IMR-90 (cell line): Measurements from ENCODE around the gene UBE2M. TPM values are rescaled to one million over a fixed set of nuclear protein-coding genes. Genes with fewer than 3 reads are reported as not detected.
A peak's percentile ranks its signal among the peaks of the same experiment; 100 is the strongest.

Experiments
- ATAC-seq: fragments of 200-7000 bp; cut with Tn5 transposase; 2 replicates; pipeline ENCODE4 v1.9.1; 2020; ENCODE audit warnings: low read depth, mild to moderate bottlenecking, moderate library complexity
- BruUV-seq: library from RNA; stranded (reverse); fragments of 400-500 nt; replicated peaks from 2 replicates; lab custom pipeline; 2021; lab: Mats Ljungman, UMichigan
- CTCF ChIA-PET: fragments of 300-600 bp; formaldehyde crosslinking; extraction: SDS; loops from one replicate; lab custom pipeline; 2021; ENCODE audit warnings: antibody characterized with exemption; lab: Yijun Ruan, JAX
- POLR2A ChIA-PET: fragments of 300-600 bp; sonication (Branson Sonifier 250); formaldehyde crosslinking; loops from one replicate; lab custom pipeline; 2022; ENCODE audit warnings: antibody characterized with exemption; ENCODE audit not compliant: unreplicated experiment; lab: Charles Lee
- DNase-seq: peaks from one replicate; pipeline ENCODE4 v3.0.0; 2013
- H2AFZ ChIP-seq: replicated peaks from 2 replicates; pipeline ENCODE3; 2013; ENCODE audit warnings: low read length, mild to moderate bottlenecking; ENCODE audit not compliant: poor library complexity
- H2AK5ac ChIP-seq: 2 replicates; pipeline ENCODE4 v1.6.1; 2013; ENCODE audit warnings: low read depth, low read length, inconsistent platforms
- H2AK9ac ChIP-seq: replicated peaks from 2 replicates; pipeline ENCODE3; 2013; ENCODE audit warnings: mild to moderate bottlenecking, low read depth, low read length, moderate library complexity; ENCODE audit not compliant: poor library complexity
- H2BK120ac ChIP-seq: 2 replicates; pipeline ENCODE4 v1.6.1; 2013; ENCODE audit warnings: low read depth, low read length, inconsistent platforms
- H2BK15ac ChIP-seq: 3 replicates; pipeline ENCODE4 v1.6.1; 2013; ENCODE audit warnings: low read depth, low read length, inconsistent platforms
- H2BK20ac ChIP-seq: 2 replicates; pipeline ENCODE4 v1.6.1; 2013; ENCODE audit warnings: low read depth, mild to moderate bottlenecking, inconsistent platforms, low read length, moderate library complexity
- H2BK5ac ChIP-seq: 2 replicates; pipeline ENCODE4 v1.6.1; 2013; ENCODE audit warnings: mild to moderate bottlenecking, low read depth, low read length, inconsistent platforms; ENCODE audit not compliant: poor library complexity, severe bottlenecking
- H3K14ac ChIP-seq: replicated peaks from 2 replicates; pipeline ENCODE4 v1.6.1; 2013; ENCODE audit warnings: low read depth, low read length, inconsistent platforms
- H3K18ac ChIP-seq: 2 replicates; pipeline ENCODE4 v1.6.1; 2013; ENCODE audit warnings: low read depth, low read length, control low read depth
- H3K23ac ChIP-seq: 2 replicates; pipeline ENCODE4 v1.6.1; 2013; ENCODE audit warnings: low read depth, low read length, inconsistent platforms
- H3K27ac ChIP-seq: 2 replicates; pipeline ENCODE4 v1.5.1; 2013; ENCODE audit warnings: mild to moderate bottlenecking, control low read depth, low read length; ENCODE audit not compliant: insufficient read depth
- H3K27me3 ChIP-seq: 2 replicates; pipeline ENCODE4 v1.6.1; 2013; ENCODE audit warnings: low read length; ENCODE audit not compliant: control insufficient read depth, insufficient read depth
- H3K36me3 ChIP-seq: 2 replicates; pipeline ENCODE4 v1.6.1; 2013; ENCODE audit warnings: low read length, mixed read lengths; ENCODE audit not compliant: control insufficient read depth, insufficient read depth
- H3K4ac ChIP-seq: 2 replicates; pipeline ENCODE4 v1.6.1; 2013; ENCODE audit warnings: low read depth, low read length, inconsistent platforms
- H3K4me1 ChIP-seq: 2 replicates; pipeline ENCODE4 v1.6.1; 2013; ENCODE audit warnings: low read length, mixed read lengths; ENCODE audit not compliant: control insufficient read depth, insufficient read depth
- H3K4me2 ChIP-seq: 2 replicates; pipeline ENCODE4 v1.6.1; 2013; ENCODE audit warnings: low read depth, mild to moderate bottlenecking, control low read depth, low read length, moderate library complexity
- H3K4me3 ChIP-seq: 2 replicates; pipeline ENCODE4 v1.5.1; 2013; ENCODE audit warnings: low read depth, mild to moderate bottlenecking, control low read depth, low read length, moderate library complexity; ENCODE audit not compliant: insufficient read depth
- H3K56ac ChIP-seq: 2 replicates; pipeline ENCODE4 v1.6.1; 2013; ENCODE audit warnings: low read length, inconsistent platforms; ENCODE audit not compliant: insufficient read depth; ENCODE audit errors: extremely low read depth
- H3K79me1 ChIP-seq, 2 experiments: 2 replicates each; pipeline ENCODE4 v1.6.1; 2013; ENCODE audit warnings: low read length in 2 of 2, inconsistent platforms in 1 of 2, low read depth in 1 of 2
- H3K9ac ChIP-seq: 2 replicates; pipeline ENCODE4 v1.6.1; 2013; ENCODE audit warnings: low read depth, low read length, control low read depth
- H3K9me1 ChIP-seq: 2 replicates; pipeline ENCODE4 v1.6.1; 2013; ENCODE audit warnings: low read length, inconsistent platforms; ENCODE audit not compliant: insufficient read depth
- H3K9me3 ChIP-seq: 2 replicates; pipeline ENCODE4 v1.6.1; 2013; ENCODE audit warnings: low read length; ENCODE audit not compliant: control insufficient read depth, insufficient read depth
- H4K20me1 ChIP-seq: 2 replicates; pipeline ENCODE4 v1.6.1; 2013; ENCODE audit warnings: low read length, inconsistent platforms; ENCODE audit not compliant: insufficient read depth
- H4K5ac ChIP-seq: 2 replicates; pipeline ENCODE4 v1.6.1; 2013; ENCODE audit warnings: mild to moderate bottlenecking, low read depth, low read length, control low read depth
- H4K8ac ChIP-seq, 2 experiments: 2 replicates each; pipeline ENCODE4 v1.6.1; 2013; ENCODE audit warnings: low read depth in 2 of 2, low read length in 2 of 2, control low read depth in 1 of 2, inconsistent platforms in 1 of 2
- H4K91ac ChIP-seq: 2 replicates; pipeline ENCODE4 v1.6.1; 2013; ENCODE audit warnings: low read depth, low read length, inconsistent platforms; ENCODE audit not compliant: insufficient read depth
- BHLHE40 ChIP-seq: fragments of 150-350 bp; IDR thresholded peaks from 2 replicates; pipeline ENCODE4 v1.6.1; 2016; ENCODE audit warnings: mild to moderate bottlenecking, low read depth, low read length
- CEBPB ChIP-seq: IDR thresholded peaks from 2 replicates; pipeline ENCODE4 v1.6.1; 2012; ENCODE audit warnings: low read depth, low read length, improper control_type of control experiment
- CHD1 ChIP-seq: IDR thresholded peaks from 2 replicates; pipeline ENCODE4 v1.6.1; 2012; ENCODE audit warnings: low read depth, low read length, improper control_type of control experiment
- CTCF ChIP-seq: conservative IDR thresholded peaks from 2 replicates; pipeline ENCODE4 v1.5.1; 2012; ENCODE audit warnings: mild to moderate bottlenecking, low read depth, low read length, improper control_type of control experiment
- ELK1 ChIP-seq: fragments of 150-350 bp; IDR thresholded peaks from 2 replicates; pipeline ENCODE4 v1.6.1; 2016; ENCODE audit warnings: low read depth, mild to moderate bottlenecking, low read length, moderate library complexity, borderline replicate concordance
- FOS ChIP-seq: fragments of 150-350 bp; IDR thresholded peaks from 2 replicates; pipeline ENCODE4 v1.6.1; 2016; ENCODE audit warnings: low read depth, low read length
- MAFK ChIP-seq: IDR thresholded peaks from 2 replicates; pipeline ENCODE4 v1.6.1; 2012; ENCODE audit warnings: low read depth, low read length, improper control_type of control experiment
- MAZ ChIP-seq: IDR thresholded peaks from 2 replicates; pipeline ENCODE4 v1.6.1; 2012; ENCODE audit warnings: low read depth, mild to moderate bottlenecking, low read length, improper control_type of control experiment, moderate library complexity, borderline replicate concordance
- MXI1 ChIP-seq: IDR thresholded peaks from 2 replicates; pipeline ENCODE4 v1.6.1; 2012; ENCODE audit warnings: low read depth, mild to moderate bottlenecking, low read length, moderate library complexity, borderline replicate concordance
- NFE2L2 ChIP-seq: fragments of 150-350 bp; IDR thresholded peaks from 2 replicates; pipeline ENCODE4 v1.6.1; 2016; ENCODE audit warnings: low read depth, mild to moderate bottlenecking, low read length
- POLR2A ChIP-seq: IDR thresholded peaks from 2 replicates; pipeline ENCODE4 v1.6.1; 2012; ENCODE audit warnings: mild to moderate bottlenecking, low read depth, low read length
- RAD21 ChIP-seq: IDR thresholded peaks from 2 replicates; pipeline ENCODE4 v1.6.1; 2012; ENCODE audit warnings: low read length, improper control_type of control experiment
- RCOR1 ChIP-seq: IDR thresholded peaks from 2 replicates; pipeline ENCODE4 v1.6.1; 2012; ENCODE audit warnings: mild to moderate bottlenecking, low read length, improper control_type of control experiment; ENCODE audit not compliant: insufficient replicate concordance
- RFX5 ChIP-seq: IDR thresholded peaks from 2 replicates; pipeline ENCODE4 v1.8.0; 2012; ENCODE audit warnings: low read depth, mild to moderate bottlenecking, low read length, moderate library complexity
- SMC3 ChIP-seq: fragments of 150-350 bp; IDR thresholded peaks from 2 replicates; pipeline ENCODE4 v1.6.1; 2016; ENCODE audit warnings: low read depth, mild to moderate bottlenecking, antibody characterized with exemption, low read length, moderate library complexity
- USF2 ChIP-seq: fragments of 150-350 bp; IDR thresholded peaks from 2 replicates; pipeline ENCODE4 v1.6.1; 2017; ENCODE audit warnings: mild to moderate bottlenecking, antibody characterized with exemption, low read length, low read depth
- whole genome bisulfite sequencing, 2 experiments: methylation state at CpG; one replicate each; pipeline versions ENCODE4 v1.1.5 to v1.1.7; 2013; ENCODE audit warnings: missing lambda C conversion rate in 2 of 2; ENCODE audit not compliant: insufficient read length in 1 of 2; ENCODE audit errors: extremely low coverage in 2 of 2; 5-methylcytosine and 5-hydroxymethylcytosine counted together
- dilution Hi-C: fragments of 300-500 bp; cut with HindIII; formaldehyde crosslinking; loops from one replicate; pipeline ENCODE4 v1.14.3; 2018; ENCODE audit warnings: low sequenced_read_pairs; ENCODE audit not compliant: unreplicated experiment
- in situ Hi-C: fragments of 300-500 bp; cut with MboI; formaldehyde crosslinking; loops from 3 replicates; pipeline ENCODE4 v1.14.3; 2019; ENCODE audit warnings: low sequenced_read_pairs, inconsistent platforms, mixed read lengths
- intact Hi-C: fragments of 100-400 bp; cut with micrococcal nuclease; formaldehyde crosslinking; loops from 2 replicates; pipeline ENCODE4 v1.10.0; 2022
- polyA plus RNA-seq, 3 experiments: library from polyadenylated mRNA; depleted of rRNA; stranded (reverse); fragments of >200 nt; gene quantifications; 2 replicates each; pipeline ENCODE4 v1.2.3, GENCODE V29; 2012; ENCODE audit warnings: low replicate concordance in 1 of 3
- total RNA-seq: library from RNA; depleted of rRNA; stranded (reverse); fragments of >200 nt; gene quantifications from 2 replicates; pipeline ENCODE4 v1.2.3, GENCODE V29; 2012

The UBE2M gene
- total and polyA plus RNA-seq, 2 of the 4 experiments (the other 2 are of a cell fraction) = 55.9 to 66.6 TPM

GRCh38 chr19:58520257-58520599, 38.2 kb downstream of the UBE2M start:
- no peak overlapping the region for H3K18ac ChIP-seq
- no peak overlapping the region for H2BK120ac ChIP-seq
- no peak overlapping the region for H2BK15ac ChIP-seq
- intact Hi-C loops = no loop called here
- H3K9ac ChIP-seq = peak overlapping the region; percentile 96
- peak overlapping the region; percentile 98 for H2AK9ac ChIP-seq
- no CpG with 5 or more reads among the region's 7 CpGs for WGBS, 2 experiments
- ATAC-seq (no peak), DNase-seq (no peak)
- H3K9me3 ChIP-seq = no peaks in the 10 kb centered on the region
- no peaks in the 10 kb centered on the region for H3K27me3 ChIP-seq
- peak overlapping the region; percentile 54 for H3K56ac ChIP-seq
- peaks cover 0 to 38% of the 10 kb centered on the region in 2 experiments; a peak in 3 of 4 replicates for H3K79me1 ChIP-seq
- peak overlapping the region; percentile 93 for H3K27ac ChIP-seq
- no TSS peak for BruUV-seq
- H4K8ac ChIP-seq = peak overlapping the region; percentile 87 to 98
- H3K9me1 ChIP-seq = peaks cover 11% of the 10 kb centered on the region
- peak overlapping the region; percentile 63 for H2BK5ac ChIP-seq
- peak overlapping the region; percentile 98 for H2AFZ ChIP-seq
- peak overlapping the region; percentile 34; the same call in 1 of the 2 replicates for H3K23ac ChIP-seq
- H2AK5ac ChIP-seq = peak overlapping the region; percentile 76
- H4K5ac ChIP-seq = peak overlapping the region; percentile 87
- in situ Hi-C loops = no loop called here
- peaks cover 16% of the 10 kb centered on the region for H3K36me3 ChIP-seq
- no peak for TF ChIP-seq RAD21
- TF ChIP-seq MAZ = no peak
- TF ChIP-seq MAFK = no peak
- no peak for TF ChIP-seq POLR2A
- TF ChIP-seq CEBPB = no peak
- no peak for TF ChIP-seq NFE2L2
- TF ChIP-seq SMC3 = no peak
- TF ChIP-seq ELK1 = no peak
- no peak for TF ChIP-seq RFX5
- no peak for TF ChIP-seq USF2
- TF ChIP-seq CTCF = no peak
- TF ChIP-seq BHLHE40 = no peak
- TF ChIP-seq FOS = no peak
- no peak for TF ChIP-seq RCOR1
- TF ChIP-seq CHD1 = no peak
- no peak for TF ChIP-seq MXI1
- POLR2A ChIA-PET = no interaction called here
- H3K4ac ChIP-seq = peak overlapping the region; percentile 86
- peaks cover 6% of the 10 kb centered on the region for H3K4me1 ChIP-seq
- no peak overlapping the region for H2BK20ac ChIP-seq
- dilution Hi-C loops = no loop called here
- peak overlapping the region; percentile 88 for H3K14ac ChIP-seq
- CTCF ChIA-PET = interaction anchor here (1.4 to 1.5 kb wide), 2 partner anchors 60 to 70 kb away, joined by 3 to 4 read pairs; partner anchors contain the start of gene ZNF324B
- peak overlapping the region; percentile 90 for H3K4me2 ChIP-seq
- H4K91ac ChIP-seq = peak overlapping the region; percentile 88
- peaks cover 26% of the 10 kb centered on the region for H4K20me1 ChIP-seq
- peak overlapping the region; percentile 69 for H3K4me3 ChIP-seq
